BLaER1 (cell line): ENCODE results near the gene NCKAP5.

Source experiments
- H3K27ac ChIP-seq: shearing (Covaris generic); formaldehyde crosslinking; 2 replicates; pipeline ENCODE4 v1.8.1; 2022
- H3K27me3 ChIP-seq: shearing (Covaris generic); formaldehyde crosslinking; 2 replicates; pipeline ENCODE4 v1.8.1; 2022
- H3K36me3 ChIP-seq: shearing (Covaris generic); formaldehyde crosslinking; 2 replicates; pipeline ENCODE4 v1.8.1; 2022
- H3K4me1 ChIP-seq: shearing (Covaris generic); formaldehyde crosslinking; 2 replicates; pipeline ENCODE4 v1.8.1; 2022
- H3K4me2 ChIP-seq: shearing (Covaris generic); formaldehyde crosslinking; 2 replicates; pipeline ENCODE4 v1.8.1; 2022
- H3K4me3 ChIP-seq: shearing (Covaris generic); formaldehyde crosslinking; 2 replicates; pipeline ENCODE4 v1.8.1; 2022
- H3K9ac ChIP-seq: shearing (Covaris generic); formaldehyde crosslinking; 2 replicates; pipeline ENCODE4 v1.8.1; 2022
- H3K9me3 ChIP-seq: shearing (Covaris generic); formaldehyde crosslinking; 2 replicates; pipeline ENCODE4 v1.8.1; 2022
- H4K20me1 ChIP-seq: shearing (Covaris generic); formaldehyde crosslinking; 2 replicates; pipeline ENCODE4 v1.8.1; 2022
- Cebpa-rat ChIP-seq: shearing (Covaris generic); IDR thresholded peaks from 2 replicates; pipeline ENCODE4 v1.8.1; 2022

The NCKAP5 gene

DNA sequence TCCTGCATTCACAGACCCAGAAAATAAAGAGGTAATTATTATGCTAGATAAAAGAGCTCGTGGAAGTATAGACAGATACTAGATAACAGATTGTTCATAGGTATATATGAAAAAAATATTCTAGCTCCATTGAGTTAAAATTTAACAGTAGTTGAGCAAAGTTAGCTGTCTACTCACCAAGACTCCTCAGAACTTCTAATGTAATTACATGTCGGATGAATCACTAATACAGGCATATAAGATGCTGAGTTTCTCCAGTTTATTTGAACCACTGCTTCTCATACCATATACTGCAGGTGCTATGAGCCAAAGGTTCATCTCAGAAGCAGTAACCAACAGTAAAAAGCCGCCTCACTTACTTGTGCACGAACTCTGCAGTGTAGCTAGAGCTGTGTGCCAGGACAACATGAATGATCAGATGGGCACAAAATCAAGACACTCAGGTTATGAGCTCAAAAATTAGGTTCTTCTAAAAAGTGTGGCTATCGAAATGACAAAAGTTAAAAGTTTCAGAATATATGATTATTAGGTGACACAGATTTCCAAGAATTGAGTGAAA lies 373.4 kb downstream of the NCKAP5 start:
- no peak overlapping the region for H3K27ac ChIP-seq
- H3K4me1 ChIP-seq = no peaks in the 10 kb centered on the region
- H3K36me3 ChIP-seq = no peaks in the 10 kb centered on the region
- H4K20me1 ChIP-seq = no peaks in the 10 kb centered on the region
- no peak overlapping the region for H3K4me2 ChIP-seq
- H3K9ac ChIP-seq = no peak overlapping the region
- H3K27me3 ChIP-seq = no peaks in the 10 kb centered on the region
- H3K4me3 ChIP-seq = no peak overlapping the region
- no peak for TF ChIP-seq Cebpa-rat
- peaks cover 5% of the 10 kb centered on the region; the same call in 1 of the 2 replicates for H3K9me3 ChIP-seq

DNA sequence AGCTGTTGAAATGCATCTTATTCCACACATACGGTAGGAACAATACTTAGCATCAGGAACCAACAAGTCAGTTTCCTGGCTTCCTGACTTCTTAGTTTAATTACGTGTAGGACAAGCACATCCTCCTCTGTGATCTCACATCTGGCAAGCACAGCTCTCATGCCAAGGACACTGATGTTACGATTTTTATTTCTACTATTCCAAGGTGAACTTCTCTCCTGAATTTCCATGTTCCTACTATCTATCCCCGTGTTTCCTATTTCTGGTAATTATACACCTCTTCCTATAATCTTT lies 374.0 kb downstream of the NCKAP5 start:
- Histone ChIP-seq H4K20me1 (no peaks in the 10 kb centered on the region), H3K9ac (no peak overlapping the region), H3K4me3 (no peak overlapping the region), H3K36me3 (no peaks in the 10 kb centered on the region), H3K27me3 (no peaks in the 10 kb centered on the region), H3K4me2 (no peak overlapping the region), H3K4me1 (no peaks in the 10 kb centered on the region), H3K9me3 (peaks cover 5% of the 10 kb centered on the region; the same call in 1 of the 2 replicates), H3K27ac (no peak overlapping the region)
- no peak for TF ChIP-seq Cebpa-rat

DNA sequence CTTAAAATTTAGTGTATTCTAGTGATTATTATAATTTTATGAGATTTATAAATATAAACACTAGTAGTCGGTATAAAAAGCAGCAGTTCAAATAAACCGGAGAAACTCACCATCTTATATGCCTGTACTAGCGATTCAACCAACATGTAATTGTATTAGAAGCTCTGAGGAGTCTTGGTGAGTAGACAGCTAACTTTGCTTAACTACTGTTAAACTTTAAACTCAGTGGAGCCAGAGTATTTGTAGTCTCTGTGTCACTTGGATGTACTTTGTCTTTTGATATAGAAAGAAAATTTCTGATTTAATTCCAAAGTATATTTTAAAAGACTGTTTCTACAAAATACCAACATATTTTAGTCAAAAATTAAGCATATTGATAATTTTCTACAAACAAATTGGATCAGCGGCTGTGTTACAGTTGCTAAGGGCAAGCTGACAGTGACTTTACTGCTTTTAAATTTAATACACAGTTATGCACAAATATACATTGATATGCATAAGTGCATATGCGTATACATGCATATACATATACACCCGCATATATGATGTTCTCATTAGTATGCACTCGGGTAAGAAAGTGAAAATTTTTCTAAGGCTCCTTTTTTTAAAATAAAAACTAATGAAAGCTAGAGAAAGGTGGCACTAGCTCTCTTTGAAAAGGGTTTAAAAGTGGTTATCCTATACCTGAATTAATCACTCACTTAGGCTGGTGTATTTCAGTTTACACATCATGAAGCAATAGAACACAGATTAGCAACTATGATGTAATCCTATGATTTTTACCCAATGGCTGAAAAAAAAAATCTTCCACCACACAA lies 374.5 kb downstream of the NCKAP5 start:
- Histone ChIP-seq H3K4me1 (no peaks in the 10 kb centered on the region), H3K9me3 (peaks cover 5% of the 10 kb centered on the region; the same call in 1 of the 2 replicates), H3K4me3 (no peak overlapping the region), H4K20me1 (no peaks in the 10 kb centered on the region), H3K4me2 (no peak overlapping the region), H3K27ac (no peak overlapping the region), H3K36me3 (no peaks in the 10 kb centered on the region), H3K9ac (no peak overlapping the region), H3K27me3 (no peaks in the 10 kb centered on the region)
- no peak for TF ChIP-seq Cebpa-rat

DNA sequence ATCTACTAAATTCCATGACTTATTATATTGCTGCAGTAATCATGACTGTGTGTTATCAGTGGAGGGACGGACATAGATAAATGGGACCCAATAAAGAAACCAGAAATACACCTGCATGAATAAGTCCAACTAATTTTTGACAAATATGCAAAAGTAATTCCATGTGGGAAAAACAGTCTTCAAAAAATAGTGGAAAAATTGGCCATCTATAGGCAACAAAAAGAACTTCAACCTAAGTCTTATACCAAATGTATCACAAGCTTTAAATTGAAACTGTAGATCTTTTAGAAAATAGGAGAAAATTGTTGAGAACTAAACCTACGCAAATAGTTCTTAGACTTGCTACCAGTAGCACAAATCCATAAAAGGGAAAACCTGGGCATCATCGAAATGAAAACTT lies 376.2 kb downstream of the NCKAP5 start:
- no peak for TF ChIP-seq Cebpa-rat
- Histone ChIP-seq H3K27ac (no peak overlapping the region), H3K4me2 (no peak overlapping the region), H3K9ac (no peak overlapping the region), H3K9me3 (peaks cover 5% of the 10 kb centered on the region; the same call in 1 of the 2 replicates), H3K27me3 (no peaks in the 10 kb centered on the region), H3K36me3 (no peaks in the 10 kb centered on the region), H3K4me3 (no peak overlapping the region), H4K20me1 (no peaks in the 10 kb centered on the region), H3K4me1 (no peaks in the 10 kb centered on the region)

DNA sequence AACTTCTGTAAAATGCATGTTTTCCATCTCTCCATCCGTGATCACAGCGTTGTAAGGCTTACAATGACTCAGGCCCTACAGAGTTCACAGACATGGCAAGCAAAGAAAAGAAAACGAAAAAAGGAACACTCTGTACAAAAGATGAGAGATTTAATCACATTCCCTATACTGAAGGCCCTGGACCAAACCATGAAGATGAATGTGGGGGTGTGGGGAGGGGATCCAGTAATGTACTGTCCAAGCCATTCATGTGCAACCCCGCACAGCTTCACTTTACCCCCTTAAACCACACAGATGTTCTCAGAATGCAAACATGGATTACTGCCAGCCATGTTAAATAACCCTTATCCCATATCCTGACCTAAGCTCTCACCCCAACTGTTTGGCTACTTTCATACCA lies 391.1 kb downstream of the NCKAP5 start:
- H4K20me1 ChIP-seq = no peaks in the 10 kb centered on the region
- H3K4me3 ChIP-seq = no peak overlapping the region
- H3K27ac ChIP-seq = no peak overlapping the region
- H3K36me3 ChIP-seq = no peaks in the 10 kb centered on the region
- no peak overlapping the region for H3K9ac ChIP-seq
- no peaks in the 10 kb centered on the region for H3K4me1 ChIP-seq
- no peak for TF ChIP-seq Cebpa-rat
- no peak overlapping the region for H3K4me2 ChIP-seq
- no peaks in the 10 kb centered on the region for H3K27me3 ChIP-seq
- no peaks in the 10 kb centered on the region for H3K9me3 ChIP-seq

DNA sequence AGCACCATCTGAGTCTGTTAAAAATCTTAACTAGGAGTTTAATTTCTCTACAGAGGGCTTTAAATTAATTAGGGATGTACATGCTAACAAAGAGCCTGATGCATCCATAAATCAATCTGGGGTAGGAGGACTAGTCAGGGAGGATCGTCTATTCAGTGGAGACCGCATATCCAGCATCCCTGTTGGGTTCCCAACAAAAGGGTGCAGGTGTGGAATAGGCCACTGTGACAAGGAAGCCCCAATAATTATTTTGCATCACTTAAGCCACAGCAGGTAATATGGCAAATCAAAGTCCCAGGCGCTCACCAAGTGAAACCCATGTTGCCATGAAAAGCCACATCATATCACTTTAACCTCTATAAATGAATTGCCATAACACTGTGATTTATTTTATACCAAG lies 392.3 kb downstream of the NCKAP5 start:
- Histone ChIP-seq H3K36me3 (no peaks in the 10 kb centered on the region), H3K9ac (no peak overlapping the region), H3K4me3 (no peak overlapping the region), H3K27ac (no peak overlapping the region), H3K27me3 (no peaks in the 10 kb centered on the region), H3K9me3 (no peaks in the 10 kb centered on the region), H3K4me2 (no peak overlapping the region), H3K4me1 (no peaks in the 10 kb centered on the region), H4K20me1 (no peaks in the 10 kb centered on the region)
- no peak for TF ChIP-seq Cebpa-rat

DNA sequence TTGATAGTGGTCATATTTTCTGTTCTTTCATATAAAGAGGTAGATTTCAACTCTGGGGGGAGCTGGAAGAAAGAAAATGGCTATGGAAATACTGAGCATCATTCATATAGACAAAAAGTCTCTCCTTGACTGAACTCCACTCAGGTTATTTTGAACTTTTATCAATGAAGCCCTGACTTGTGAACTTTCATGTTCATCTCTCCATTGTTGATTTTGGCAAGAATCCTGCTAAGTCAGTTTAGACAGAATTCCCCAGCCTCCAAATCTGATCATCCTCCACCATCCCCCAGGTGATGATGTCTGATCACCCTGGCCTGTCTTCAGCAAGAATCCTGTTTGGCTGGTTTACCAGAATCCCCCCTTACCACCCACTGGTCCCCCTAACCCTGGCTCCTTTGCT lies 395.0 kb downstream of the NCKAP5 start:
- no peak overlapping the region for H3K9ac ChIP-seq
- H3K4me3 ChIP-seq = no peak overlapping the region
- H3K4me2 ChIP-seq = no peak overlapping the region
- H4K20me1 ChIP-seq = no peaks in the 10 kb centered on the region
- H3K9me3 ChIP-seq = no peaks in the 10 kb centered on the region
- no peaks in the 10 kb centered on the region for H3K27me3 ChIP-seq
- H3K27ac ChIP-seq = no peak overlapping the region
- no peak for TF ChIP-seq Cebpa-rat
- no peaks in the 10 kb centered on the region for H3K4me1 ChIP-seq
- no peaks in the 10 kb centered on the region for H3K36me3 ChIP-seq

DNA sequence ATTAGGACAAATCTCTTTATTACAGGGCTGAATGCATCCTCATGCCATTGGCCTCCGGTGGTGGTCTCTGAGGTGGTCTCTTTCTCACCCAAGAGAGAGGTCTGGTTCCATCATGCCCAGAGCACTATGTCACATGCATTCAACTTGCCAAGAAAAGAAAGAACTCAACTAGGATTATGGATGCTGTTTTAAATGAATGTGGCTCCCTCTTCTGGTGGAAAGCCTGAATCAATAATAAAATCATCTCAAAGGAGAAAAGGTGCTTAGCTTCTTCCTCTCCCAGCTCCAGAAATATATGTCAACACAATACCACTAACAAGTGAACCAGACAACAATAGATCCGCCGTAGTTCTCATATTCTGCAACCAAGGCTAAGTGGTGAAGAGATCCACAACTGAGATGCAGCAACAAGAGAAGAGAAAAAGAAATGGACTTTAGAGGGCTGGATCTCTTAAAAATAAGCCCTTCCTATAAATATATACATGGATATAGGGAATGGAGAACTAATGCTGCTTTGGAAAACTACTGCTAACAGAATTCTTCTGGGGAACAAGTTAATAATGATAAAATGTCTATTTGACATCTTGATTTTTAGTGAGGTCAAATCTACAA lies 396.8 kb downstream of the NCKAP5 start:
- Histone ChIP-seq H3K27me3 (no peaks in the 10 kb centered on the region), H3K27ac (no peak overlapping the region), H3K36me3 (no peaks in the 10 kb centered on the region), H3K4me2 (no peak overlapping the region), H4K20me1 (no peaks in the 10 kb centered on the region), H3K9ac (no peak overlapping the region), H3K9me3 (no peaks in the 10 kb centered on the region), H3K4me1 (no peaks in the 10 kb centered on the region), H3K4me3 (no peak overlapping the region)
- no peak for TF ChIP-seq Cebpa-rat

DNA sequence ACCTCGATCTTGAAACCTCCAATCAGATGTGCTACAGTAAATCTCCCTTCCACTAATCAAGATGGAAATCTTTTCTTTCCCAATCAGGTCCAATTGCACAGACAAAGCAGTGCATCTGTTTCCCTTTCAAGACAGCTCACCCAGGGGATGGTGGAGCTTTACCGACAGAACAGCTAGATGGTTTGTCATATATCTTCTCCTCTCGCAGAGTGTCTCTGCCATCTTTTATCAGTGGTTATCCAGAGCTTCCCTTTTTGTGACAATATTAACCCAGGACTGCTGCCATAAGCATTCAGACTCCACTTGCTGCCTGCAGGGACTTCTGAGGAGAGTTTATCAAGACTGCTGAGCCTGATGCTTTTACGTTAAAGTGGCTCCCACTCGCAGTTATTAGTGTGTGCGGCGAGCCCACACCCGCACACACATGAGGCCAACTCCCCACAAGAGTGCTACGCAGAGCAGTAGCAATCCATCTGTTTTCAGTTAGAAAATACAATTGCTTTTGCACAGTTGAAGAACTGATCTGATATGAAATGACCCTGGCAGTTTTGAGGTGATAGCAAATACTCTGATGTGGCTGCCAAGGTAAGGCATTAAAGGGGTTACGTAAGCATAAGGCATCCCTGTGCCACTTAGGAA lies 398.9 kb downstream of the NCKAP5 start:
- no peaks in the 10 kb centered on the region for H3K4me1 ChIP-seq
- H3K9ac ChIP-seq = no peak overlapping the region
- TF ChIP-seq Cebpa-rat = no peak
- no peak overlapping the region for H3K4me2 ChIP-seq
- H3K27me3 ChIP-seq = no peaks in the 10 kb centered on the region
- no peak overlapping the region for H3K27ac ChIP-seq
- no peak overlapping the region for H3K4me3 ChIP-seq
- no peaks in the 10 kb centered on the region for H4K20me1 ChIP-seq
- no peaks in the 10 kb centered on the region for H3K36me3 ChIP-seq
- no peaks in the 10 kb centered on the region for H3K9me3 ChIP-seq

DNA sequence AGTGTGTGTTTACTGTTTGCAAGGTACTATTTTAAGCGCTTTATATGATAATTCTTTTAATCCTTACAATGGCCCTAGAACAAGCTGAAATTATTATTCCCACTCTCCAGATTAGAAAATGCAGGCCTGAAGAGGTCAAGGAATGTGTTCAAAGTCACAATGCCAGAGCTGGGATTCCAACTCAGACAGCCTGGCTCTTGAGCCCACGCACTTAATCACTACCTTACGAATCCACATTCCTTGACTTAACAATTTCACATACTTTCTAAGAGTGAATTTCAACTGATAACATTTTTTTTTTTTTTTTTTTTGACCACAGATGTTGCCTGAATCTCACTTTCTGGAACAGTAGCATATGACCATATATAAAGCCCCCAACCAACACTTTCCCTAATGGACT lies 400.3 kb downstream of the NCKAP5 start:
- no peaks in the 10 kb centered on the region for H3K27me3 ChIP-seq
- H4K20me1 ChIP-seq = no peaks in the 10 kb centered on the region
- H3K4me2 ChIP-seq = no peak overlapping the region
- TF ChIP-seq Cebpa-rat = no peak
- no peaks in the 10 kb centered on the region for H3K4me1 ChIP-seq
- no peaks in the 10 kb centered on the region for H3K36me3 ChIP-seq
- no peak overlapping the region for H3K9ac ChIP-seq
- no peaks in the 10 kb centered on the region for H3K9me3 ChIP-seq
- no peak overlapping the region for H3K4me3 ChIP-seq
- no peak overlapping the region for H3K27ac ChIP-seq
